Ectodermal cell (in vitro differentiated cells): ENCODE data around the gene SCGB1C2.
A peak's percentile ranks its signal among the peaks of the same experiment; 100 is the strongest.

Experiments used
- H3K27ac ChIP-seq: 2 replicates; pipeline ENCODE4 v1.7.0; 2013; ENCODE audit warnings: mild to moderate bottlenecking, low read depth, low read length; ENCODE audit not compliant: insufficient read depth, poor library complexity, severe bottlenecking
- H3K27me3 ChIP-seq: 2 replicates; pipeline ENCODE4 v1.7.0; 2013; ENCODE audit warnings: mild to moderate bottlenecking, low read length; ENCODE audit not compliant: insufficient read depth, control insufficient read depth, poor library complexity, severe bottlenecking
- H3K36me3 ChIP-seq: one replicate; pipeline ENCODE4 v1.7.0; 2013; ENCODE audit warnings: low read length; ENCODE audit not compliant: control insufficient read depth, insufficient read depth
- H3K4me1 ChIP-seq: one replicate; pipeline ENCODE4 v1.7.0; 2013; ENCODE audit warnings: low read length; ENCODE audit not compliant: control insufficient read depth, insufficient read depth
- H3K4me3 ChIP-seq: 2 replicates; pipeline ENCODE4 v1.7.0; 2013; ENCODE audit warnings: low read depth, low read length, control low read depth; ENCODE audit not compliant: insufficient read depth
- H3K9me3 ChIP-seq: 2 replicates; pipeline ENCODE4 v1.7.0; 2013; ENCODE audit warnings: mild to moderate bottlenecking, low read length, moderate library complexity; ENCODE audit not compliant: control insufficient read depth
- WGBS, 2 experiments: methylation state at CpG; one replicate each; pipeline ENCODE4 v1.1.7; 2013; ENCODE audit warnings: missing lambda C conversion rate in 2 of 2; 5-methylcytosine and 5-hydroxymethylcytosine counted together

The SCGB1C2 gene

GRCh38 chr17:181245-182049 is 44.1 kb downstream of the SCGB1C2 start, which contains the start of gene DOC2B:
Gene DOC2B (minus strand): TSS chr17:181650. CDS start chr17:181479, 171 bp downstream.
- Histone ChIP-seq H3K4me1 (peaks cover 14% of the 10 kb centered on the region), H3K9me3 (no peaks in the 10 kb centered on the region), H3K27ac (no peak within 1 kb of the TSS), H3K36me3 (no peaks in the 10 kb centered on the region), H3K4me3 (peak within 1 kb of the TSS; percentile 35), H3K27me3 (peaks cover 86% of the 10 kb centered on the region)
- 10% methylated on average over 120 of the region's 120 CpGs for WGBS, 2 experiments

DNA sequence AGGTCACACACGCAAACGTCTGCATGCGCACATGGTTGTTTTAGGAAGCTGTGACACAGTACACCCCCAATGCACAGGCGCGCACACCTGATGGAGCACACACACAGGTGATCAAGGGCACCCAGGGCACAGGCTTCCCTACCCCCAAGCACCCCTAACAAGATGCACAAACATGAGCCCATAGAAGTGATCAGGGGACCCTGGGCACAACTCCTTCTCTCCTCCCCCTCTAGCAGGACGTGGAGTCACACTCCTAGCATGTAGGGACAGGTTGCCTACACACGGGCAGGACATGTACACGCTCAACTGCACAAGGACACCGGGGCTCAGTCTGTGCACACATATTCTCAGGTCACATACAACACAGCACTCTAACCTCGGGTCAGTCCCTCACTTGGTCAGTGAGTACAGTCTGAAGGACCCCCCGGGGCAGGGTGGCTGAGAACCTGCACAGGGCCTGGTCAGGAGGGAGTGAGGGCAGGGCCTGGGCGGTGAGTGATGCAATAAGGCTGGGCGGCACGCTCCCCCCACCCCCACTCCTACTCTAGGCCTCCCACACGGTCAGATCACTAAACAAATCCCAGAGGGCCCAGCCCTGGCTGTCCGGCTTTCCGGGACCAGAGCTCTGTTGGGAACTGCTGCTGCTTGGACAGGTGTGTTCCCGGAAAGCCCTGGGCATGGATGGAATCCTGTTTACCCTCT is 44.8 kb downstream of the SCGB1C2 start:
- peaks cover 86% of the 10 kb centered on the region for H3K27me3 ChIP-seq
- no peak overlapping the region for H3K27ac ChIP-seq
- no peaks in the 10 kb centered on the region for H3K9me3 ChIP-seq
- no peaks in the 10 kb centered on the region for H3K36me3 ChIP-seq
- 70% methylated on average over 18 of the region's 18 CpGs for WGBS, 2 experiments
- peaks cover 14% of the 10 kb centered on the region for H3K4me1 ChIP-seq
- H3K4me3 ChIP-seq = peak overlapping the region; percentile 18

- peaks cover 14% of the 10 kb centered on the region for H3K4me1 ChIP-seq
- H3K9me3 ChIP-seq = no peaks in the 10 kb centered on the region
- no peaks in the 10 kb centered on the region for H3K36me3 ChIP-seq
- H3K4me3 ChIP-seq = no peak overlapping the region
- H3K27me3 ChIP-seq = peaks cover 78% of the 10 kb centered on the region
- WGBS, 2 experiments = 84 to 87% methylated on average over 8 of the region's 8 CpGs
- H3K27ac ChIP-seq = no peak overlapping the region
These were observed 45.7 kb downstream of the SCGB1C2 start for GRCh38 chr17:183021-183420.

DNA sequence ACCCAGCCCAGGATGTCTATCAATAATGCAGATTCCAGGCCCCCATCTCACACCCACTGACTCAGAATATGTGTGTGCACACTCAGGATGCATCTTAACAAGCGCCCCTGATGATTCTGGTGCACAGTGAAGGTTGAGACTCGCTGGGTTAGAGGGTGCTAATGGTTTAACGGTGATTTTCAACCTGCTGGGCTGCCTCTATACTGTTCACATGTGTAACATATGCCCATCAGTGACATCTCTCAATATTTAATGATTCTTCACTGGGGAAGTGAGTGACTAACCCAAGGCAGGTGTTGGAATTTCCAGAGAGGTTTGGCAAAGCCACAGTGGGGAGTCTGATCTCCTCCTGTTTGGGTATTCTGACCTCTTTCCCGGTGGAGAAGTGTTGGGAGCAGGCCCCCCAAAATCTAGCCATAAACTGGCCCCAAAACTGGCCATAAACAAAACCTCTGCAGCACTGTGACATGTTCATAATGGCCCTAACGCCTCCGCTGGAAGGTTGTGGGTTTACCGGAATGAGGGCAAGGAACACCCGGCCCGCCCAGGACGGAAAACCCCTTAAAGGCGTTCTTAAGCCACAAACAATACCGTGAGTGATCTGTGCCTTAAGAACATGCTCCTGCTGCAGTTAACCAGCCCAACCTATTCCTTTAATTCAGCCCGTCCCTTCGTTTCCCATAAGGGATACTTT is 48.2 kb downstream of the SCGB1C2 start:
- Histone ChIP-seq H3K4me1 (peaks cover 6% of the 10 kb centered on the region), H3K36me3 (no peaks in the 10 kb centered on the region), H3K27ac (no peak overlapping the region), H3K27me3 (peaks cover 52% of the 10 kb centered on the region), H3K9me3 (no peaks in the 10 kb centered on the region), H3K4me3 (no peak overlapping the region)
- WGBS, 2 experiments = 54 to 57% methylated on average over 12 to 14 of the region's 14 CpGs

GRCh38 chr17:187130-187529 is 49.8 kb downstream of the SCGB1C2 start:
- 35 to 48% methylated on average over 2 of the region's 2 CpGs for WGBS, 2 experiments
- Histone ChIP-seq H3K9me3 (no peaks in the 10 kb centered on the region), H3K36me3 (no peaks in the 10 kb centered on the region), H3K27me3 (peaks cover 37% of the 10 kb centered on the region), H3K4me3 (no peak overlapping the region), H3K27ac (no peak overlapping the region), H3K4me1 (peaks cover 6% of the 10 kb centered on the region)
